GM23338 (cell line): ENCODE results near the gene KCNH6.

ENCODE experiments used
- CREB1 ChIP-seq: fragments of 250-450 bp; sonication (Bioruptor Pico); IDR thresholded peaks from 2 replicates; pipeline ENCODE4 v1.5.0; 2020; ENCODE audit warnings: low read depth, mild to moderate bottlenecking, moderate library complexity
- EZH2 ChIP-seq: fragments of 200-600 bp; sonication (generic); IDR thresholded peaks from one replicate; pipeline ENCODE4 v1.8.0; 2017; ENCODE audit warnings: antibody characterized with exemption, mild to moderate bottlenecking, low read depth; ENCODE audit not compliant: unreplicated experiment
- EZH2phosphoT487 ChIP-seq: fragments of 200-600 bp; sonication (generic); IDR thresholded peaks from one replicate; pipeline ENCODE4 v1.8.1; 2018; ENCODE audit warnings: antibody characterized with exemption; ENCODE audit not compliant: unreplicated experiment
- JUNB ChIP-seq: IDR thresholded peaks from one replicate; pipeline ENCODE4 v1.6.1; 2016; ENCODE audit warnings: antibody characterized with exemption; ENCODE audit not compliant: unreplicated experiment
- NANOG ChIP-seq: IDR thresholded peaks from 2 replicates; pipeline ENCODE4 v1.6.1; 2016; ENCODE audit warnings: antibody characterized with exemption, borderline replicate concordance
- POLR2AphosphoS5 ChIP-seq: IDR thresholded peaks from 2 replicates; pipeline ENCODE4 v1.6.1; 2016; ENCODE audit warnings: antibody characterized with exemption, low read depth
- ZNF114 ChIP-seq: fragments of 250-450 bp; sonication (Bioruptor Pico); IDR thresholded peaks from 2 replicates; pipeline ENCODE4 v1.5.0; 2020; ENCODE audit warnings: mild to moderate bottlenecking, moderate library complexity
- TF ChIP-seq, protein P1 (sequence below), 2 experiments: fragments of 200-600 bp in 1 of 2; sonication (generic) in 1 of 2; conservative IDR thresholded peaks; 2 replicates each; pipeline versions ENCODE4 v1.5.1 to v1.6.1; 2016 to 2017; ENCODE audit warnings: antibody characterized with exemption in 2 of 2, low read depth in 2 of 2, mild to moderate bottlenecking in 2 of 2, moderate library complexity in 1 of 2
- TF ChIP-seq, protein P2 (sequence below): IDR thresholded peaks from one replicate; pipeline ENCODE4 v1.6.1; 2018; ENCODE audit warnings: antibody characterized with exemption; ENCODE audit not compliant: unreplicated experiment
- TF ChIP-seq, protein P3 (sequence below): IDR thresholded peaks from 2 replicates; pipeline ENCODE4 v1.6.1; 2016; ENCODE audit warnings: antibody characterized with exemption

DNA sequence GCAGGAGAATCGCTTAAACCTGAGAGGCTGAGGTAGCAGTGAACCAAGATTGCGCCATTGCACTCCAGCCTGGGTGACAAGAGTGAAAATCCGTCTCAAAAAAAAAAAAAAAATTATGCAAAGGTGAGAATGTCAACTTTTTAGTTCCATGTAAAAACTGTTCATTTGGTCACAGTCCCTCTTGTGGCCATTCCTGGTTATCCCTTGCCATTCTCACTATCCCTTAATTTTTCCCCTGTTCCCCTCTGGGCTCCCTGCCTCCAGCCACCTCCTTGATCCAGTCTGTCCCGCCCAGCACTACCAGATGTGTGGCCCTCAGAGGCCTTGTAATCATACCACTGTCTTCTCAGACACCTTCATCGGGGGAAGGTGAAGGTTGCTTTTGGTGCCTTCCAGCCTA is 50.5 kb downstream of the KCNH6 start:
- no peak for TF ChIP-seq POLR2AphosphoS5
- no peak for TF ChIP-seq EZH2
- TF ChIP-seq, protein P1, sequence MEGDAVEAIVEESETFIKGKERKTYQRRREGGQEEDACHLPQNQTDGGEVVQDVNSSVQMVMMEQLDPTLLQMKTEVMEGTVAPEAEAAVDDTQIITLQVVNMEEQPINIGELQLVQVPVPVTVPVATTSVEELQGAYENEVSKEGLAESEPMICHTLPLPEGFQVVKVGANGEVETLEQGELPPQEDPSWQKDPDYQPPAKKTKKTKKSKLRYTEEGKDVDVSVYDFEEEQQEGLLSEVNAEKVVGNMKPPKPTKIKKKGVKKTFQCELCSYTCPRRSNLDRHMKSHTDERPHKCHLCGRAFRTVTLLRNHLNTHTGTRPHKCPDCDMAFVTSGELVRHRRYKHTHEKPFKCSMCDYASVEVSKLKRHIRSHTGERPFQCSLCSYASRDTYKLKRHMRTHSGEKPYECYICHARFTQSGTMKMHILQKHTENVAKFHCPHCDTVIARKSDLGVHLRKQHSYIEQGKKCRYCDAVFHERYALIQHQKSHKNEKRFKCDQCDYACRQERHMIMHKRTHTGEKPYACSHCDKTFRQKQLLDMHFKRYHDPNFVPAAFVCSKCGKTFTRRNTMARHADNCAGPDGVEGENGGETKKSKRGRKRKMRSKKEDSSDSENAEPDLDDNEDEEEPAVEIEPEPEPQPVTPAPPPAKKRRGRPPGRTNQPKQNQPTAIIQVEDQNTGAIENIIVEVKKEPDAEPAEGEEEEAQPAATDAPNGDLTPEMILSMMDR (conservative IDR thresholded peaks at IDR 0.05; ENCODE audit: low read depth in 2 of 2): peak; percentile 51 to 62
- no peak for TF ChIP-seq CREB1
- no peak for TF ChIP-seq EZH2phosphoT487
- TF ChIP-seq ZNF114 (CRISPR knock-in tag): no peak
- TF ChIP-seq, protein P2, sequence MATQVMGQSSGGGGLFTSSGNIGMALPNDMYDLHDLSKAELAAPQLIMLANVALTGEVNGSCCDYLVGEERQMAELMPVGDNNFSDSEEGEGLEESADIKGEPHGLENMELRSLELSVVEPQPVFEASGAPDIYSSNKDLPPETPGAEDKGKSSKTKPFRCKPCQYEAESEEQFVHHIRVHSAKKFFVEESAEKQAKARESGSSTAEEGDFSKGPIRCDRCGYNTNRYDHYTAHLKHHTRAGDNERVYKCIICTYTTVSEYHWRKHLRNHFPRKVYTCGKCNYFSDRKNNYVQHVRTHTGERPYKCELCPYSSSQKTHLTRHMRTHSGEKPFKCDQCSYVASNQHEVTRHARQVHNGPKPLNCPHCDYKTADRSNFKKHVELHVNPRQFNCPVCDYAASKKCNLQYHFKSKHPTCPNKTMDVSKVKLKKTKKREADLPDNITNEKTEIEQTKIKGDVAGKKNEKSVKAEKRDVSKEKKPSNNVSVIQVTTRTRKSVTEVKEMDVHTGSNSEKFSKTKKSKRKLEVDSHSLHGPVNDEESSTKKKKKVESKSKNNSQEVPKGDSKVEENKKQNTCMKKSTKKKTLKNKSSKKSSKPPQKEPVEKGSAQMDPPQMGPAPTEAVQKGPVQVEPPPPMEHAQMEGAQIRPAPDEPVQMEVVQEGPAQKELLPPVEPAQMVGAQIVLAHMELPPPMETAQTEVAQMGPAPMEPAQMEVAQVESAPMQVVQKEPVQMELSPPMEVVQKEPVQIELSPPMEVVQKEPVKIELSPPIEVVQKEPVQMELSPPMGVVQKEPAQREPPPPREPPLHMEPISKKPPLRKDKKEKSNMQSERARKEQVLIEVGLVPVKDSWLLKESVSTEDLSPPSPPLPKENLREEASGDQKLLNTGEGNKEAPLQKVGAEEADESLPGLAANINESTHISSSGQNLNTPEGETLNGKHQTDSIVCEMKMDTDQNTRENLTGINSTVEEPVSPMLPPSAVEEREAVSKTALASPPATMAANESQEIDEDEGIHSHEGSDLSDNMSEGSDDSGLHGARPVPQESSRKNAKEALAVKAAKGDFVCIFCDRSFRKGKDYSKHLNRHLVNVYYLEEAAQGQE: no peak
- TF ChIP-seq, protein P3, sequence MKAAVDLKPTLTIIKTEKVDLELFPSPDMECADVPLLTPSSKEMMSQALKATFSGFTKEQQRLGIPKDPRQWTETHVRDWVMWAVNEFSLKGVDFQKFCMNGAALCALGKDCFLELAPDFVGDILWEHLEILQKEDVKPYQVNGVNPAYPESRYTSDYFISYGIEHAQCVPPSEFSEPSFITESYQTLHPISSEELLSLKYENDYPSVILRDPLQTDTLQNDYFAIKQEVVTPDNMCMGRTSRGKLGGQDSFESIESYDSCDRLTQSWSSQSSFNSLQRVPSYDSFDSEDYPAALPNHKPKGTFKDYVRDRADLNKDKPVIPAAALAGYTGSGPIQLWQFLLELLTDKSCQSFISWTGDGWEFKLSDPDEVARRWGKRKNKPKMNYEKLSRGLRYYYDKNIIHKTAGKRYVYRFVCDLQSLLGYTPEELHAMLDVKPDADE: no peak
- no peak for TF ChIP-seq NANOG
- TF ChIP-seq JUNB: no peak
